ENCODE results near the gene CMTM8. TPM values are rescaled to one million over a fixed set of nuclear protein-coding genes. Genes with fewer than 3 reads are reported as not detected.

Gene CMTM8
- total RNA-seq, 4 donors from 2014 or later, result 4.8 to 18.3 (median 5.2) TPM

GRCh38 chr3:32305361-32305876, 66.9 kb downstream of the CMTM8 start:
- no peak for TF ChIP-seq CTCF (IDR thresholded peaks at IDR 0.05)
- DNase-seq (ENCODE audit: low spot score) (no peak), ATAC-seq (ENCODE audit: low FRiP score) (no peak)

- no peak for TF ChIP-seq CTCF (IDR thresholded peaks at IDR 0.05)
- ATAC-seq (ENCODE audit: low FRiP score), result no peak
- no peak for DNase-seq (ENCODE audit: low spot score)
These were observed 67.6 kb downstream of the CMTM8 start for GRCh38 chr3:32306072-32306471.

GRCh38 chr3:32307591-32307990, 69.1 kb downstream of the CMTM8 start:
- no peak for TF ChIP-seq CTCF (IDR thresholded peaks at IDR 0.05)
- no peak for DNase-seq (ENCODE audit: low spot score)
- no peak for ATAC-seq (ENCODE audit: low FRiP score)

GRCh38 chr3:32308378-32308777, 69.9 kb downstream of the CMTM8 start:
- ATAC-seq (ENCODE audit: low FRiP score) (no peak), DNase-seq (ENCODE audit: low spot score) (no peak)
- TF ChIP-seq CTCF (IDR thresholded peaks at IDR 0.05), result no peak

- no peak for DNase-seq (ENCODE audit: low spot score)
- no peak for TF ChIP-seq CTCF (IDR thresholded peaks at IDR 0.05)
- ATAC-seq (ENCODE audit: low FRiP score), result no peak
These were observed 71.3 kb downstream of the CMTM8 start for GRCh38 chr3:32309654-32310242.

GRCh38 chr3:32310336-32310735, 71.9 kb downstream of the CMTM8 start:
- ATAC-seq (ENCODE audit: low FRiP score), result no peak
- DNase-seq (ENCODE audit: low spot score), result no peak
- TF ChIP-seq CTCF (IDR thresholded peaks at IDR 0.05), result no peak

All from omental fat pad (tissue), 4 donors.